VCaP (cell line): ENCODE data around the gene FGF5.

Source experiments
- H3K27ac ChIP-seq: fragments of 450-650 bp; 2 replicates; pipeline ENCODE4 v1.5.1; 2017
- TF ChIP-seq, protein P1 (sequence below): fragments of 450-650 bp; conservative IDR thresholded peaks from 2 replicates; pipeline ENCODE4 v1.5.1; 2017; ENCODE audit warnings: mild to moderate bottlenecking, moderate library complexity

FGF5 gene, protein sequence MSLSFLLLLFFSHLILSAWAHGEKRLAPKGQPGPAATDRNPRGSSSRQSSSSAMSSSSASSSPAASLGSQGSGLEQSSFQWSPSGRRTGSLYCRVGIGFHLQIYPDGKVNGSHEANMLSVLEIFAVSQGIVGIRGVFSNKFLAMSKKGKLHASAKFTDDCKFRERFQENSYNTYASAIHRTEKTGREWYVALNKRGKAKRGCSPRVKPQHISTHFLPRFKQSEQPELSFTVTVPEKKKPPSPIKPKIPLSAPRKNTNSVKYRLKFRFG

DNA sequence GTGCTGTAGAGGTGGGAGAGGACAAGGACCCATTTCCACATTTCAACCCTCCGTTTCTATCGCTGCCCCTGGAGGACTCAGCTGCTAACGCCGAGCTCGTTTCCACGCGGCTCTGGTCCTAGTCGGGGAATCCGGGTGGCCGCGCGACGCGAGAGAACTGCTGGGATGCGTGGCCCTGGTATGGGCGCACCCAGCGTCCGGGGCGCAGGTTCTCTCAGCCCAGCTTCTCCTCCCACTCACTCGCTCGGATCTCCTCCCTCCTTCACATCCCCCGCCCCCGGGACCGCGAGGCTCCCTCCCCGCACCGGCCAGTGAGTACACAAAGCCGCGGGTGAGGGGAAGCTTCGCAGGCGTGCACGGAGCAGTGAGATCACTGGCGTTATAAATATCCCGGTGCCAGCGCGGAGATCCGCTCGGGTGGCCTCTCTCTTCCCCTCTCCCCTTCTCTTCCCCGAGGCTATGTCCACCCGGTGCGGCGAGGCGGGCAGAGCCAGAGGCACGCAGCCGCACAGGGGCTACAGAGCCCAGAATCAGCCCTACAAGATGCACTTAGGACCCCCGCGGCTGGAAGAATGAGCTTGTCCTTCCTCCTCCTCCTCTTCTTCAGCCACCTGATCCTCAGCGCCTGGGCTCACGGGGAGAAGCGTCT lies at the start of gene FGF5:
FGF5 (plus strand) TSS at position 412 of the 649 bp plus-strand sequence; CDS start at position 573, 161 bp downstream.
- TF ChIP-seq, protein P1, sequence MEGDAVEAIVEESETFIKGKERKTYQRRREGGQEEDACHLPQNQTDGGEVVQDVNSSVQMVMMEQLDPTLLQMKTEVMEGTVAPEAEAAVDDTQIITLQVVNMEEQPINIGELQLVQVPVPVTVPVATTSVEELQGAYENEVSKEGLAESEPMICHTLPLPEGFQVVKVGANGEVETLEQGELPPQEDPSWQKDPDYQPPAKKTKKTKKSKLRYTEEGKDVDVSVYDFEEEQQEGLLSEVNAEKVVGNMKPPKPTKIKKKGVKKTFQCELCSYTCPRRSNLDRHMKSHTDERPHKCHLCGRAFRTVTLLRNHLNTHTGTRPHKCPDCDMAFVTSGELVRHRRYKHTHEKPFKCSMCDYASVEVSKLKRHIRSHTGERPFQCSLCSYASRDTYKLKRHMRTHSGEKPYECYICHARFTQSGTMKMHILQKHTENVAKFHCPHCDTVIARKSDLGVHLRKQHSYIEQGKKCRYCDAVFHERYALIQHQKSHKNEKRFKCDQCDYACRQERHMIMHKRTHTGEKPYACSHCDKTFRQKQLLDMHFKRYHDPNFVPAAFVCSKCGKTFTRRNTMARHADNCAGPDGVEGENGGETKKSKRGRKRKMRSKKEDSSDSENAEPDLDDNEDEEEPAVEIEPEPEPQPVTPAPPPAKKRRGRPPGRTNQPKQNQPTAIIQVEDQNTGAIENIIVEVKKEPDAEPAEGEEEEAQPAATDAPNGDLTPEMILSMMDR: no peak
- no peak within 1 kb of the TSS for H3K27ac ChIP-seq

DNA sequence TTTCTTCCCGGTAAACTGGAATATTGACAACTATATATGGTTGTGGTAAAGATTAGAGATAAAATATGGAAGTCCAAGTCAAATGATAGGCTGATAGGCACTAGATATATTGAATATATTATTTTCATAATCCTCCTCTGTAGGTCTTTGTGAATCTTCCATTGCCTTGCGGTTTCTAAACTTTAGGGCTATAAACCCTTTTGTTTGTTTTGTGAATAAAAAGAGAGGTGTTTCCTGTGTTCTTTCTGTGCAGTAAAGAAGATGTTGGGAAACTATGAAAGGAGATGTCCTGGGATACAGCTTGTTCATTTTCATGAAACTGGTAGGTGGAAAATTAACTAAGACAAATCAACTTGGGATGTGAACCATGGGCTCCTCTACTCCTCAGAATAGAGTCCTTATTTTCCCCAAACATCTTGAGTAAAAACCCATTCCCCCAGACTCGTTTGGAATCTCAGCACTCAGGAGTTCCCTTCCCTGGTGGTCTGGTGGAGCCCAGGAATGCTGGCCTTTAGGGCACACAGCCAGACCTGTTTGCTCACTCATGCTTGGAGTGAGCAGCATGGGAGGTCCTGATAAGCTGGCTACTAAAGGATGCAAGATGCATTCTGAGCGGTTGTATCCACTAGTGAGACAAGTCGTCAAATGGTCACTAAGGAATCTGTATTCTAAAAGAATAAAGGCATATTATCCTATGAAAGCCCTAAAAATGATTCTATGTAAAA lies 47.0 kb upstream of the FGF5 start:
- TF ChIP-seq, protein P1: no peak
- H3K27ac ChIP-seq: no peak overlapping the region

DNA sequence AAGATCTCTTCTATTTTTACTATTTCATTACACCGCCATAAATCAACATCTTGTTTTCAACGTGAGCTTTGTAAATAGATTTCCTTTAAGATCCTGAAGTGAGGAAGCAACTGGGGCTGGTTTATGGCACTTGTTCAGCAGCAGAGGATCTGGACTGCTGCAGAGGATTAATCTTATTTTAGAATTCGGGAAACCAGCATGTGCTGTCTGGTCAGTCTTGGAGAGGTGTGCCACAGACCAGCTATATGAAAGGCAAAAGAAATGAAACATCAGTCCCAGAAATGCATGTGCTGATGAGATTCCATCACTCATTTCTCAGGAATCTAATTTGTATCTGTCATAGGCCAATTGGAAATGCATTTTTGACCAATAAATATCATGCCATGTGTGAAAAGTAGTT lies 45.8 kb upstream of the FGF5 start:
- H3K27ac ChIP-seq: no peak overlapping the region
- TF ChIP-seq, protein P1: no peak

DNA sequence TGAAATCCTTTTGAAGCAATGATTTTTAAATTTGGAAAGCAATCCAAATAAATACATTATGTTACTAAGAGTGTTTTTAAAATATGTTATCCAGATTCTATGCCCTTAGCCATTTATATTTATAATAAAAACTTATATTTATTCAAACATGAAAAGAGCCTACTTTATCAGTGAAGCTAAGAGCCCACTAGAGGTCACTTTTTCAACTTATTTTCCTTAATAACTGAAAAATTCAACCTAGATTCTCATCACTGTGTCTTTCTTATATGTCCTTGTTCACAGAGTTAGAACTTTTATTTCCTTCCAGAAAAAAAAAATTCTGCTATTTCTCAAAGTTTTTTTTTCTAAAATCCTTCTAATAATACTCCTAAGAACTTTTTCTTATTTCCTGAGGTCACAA lies 45.3 kb upstream of the FGF5 start:
- H3K27ac ChIP-seq: no peak overlapping the region
- TF ChIP-seq, protein P1: peak; percentile 59

DNA sequence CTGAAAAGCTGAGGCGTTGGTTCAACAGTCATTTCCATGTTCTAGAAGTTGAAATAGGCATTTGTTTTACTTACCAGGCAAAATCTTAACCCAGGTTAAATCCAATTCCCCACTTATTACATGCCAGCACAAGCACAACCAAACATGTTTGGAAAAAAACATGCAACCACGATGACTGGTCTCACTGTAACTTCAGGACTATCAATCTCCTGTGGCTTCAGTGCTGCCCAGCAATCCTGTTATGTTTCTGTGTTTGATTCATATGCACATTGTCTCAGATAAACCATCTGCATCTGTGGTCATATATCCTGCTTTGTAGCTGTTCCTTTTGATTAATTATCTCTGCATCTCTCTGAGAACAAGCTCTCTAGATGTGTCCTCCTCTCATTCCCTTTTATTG lies 40.9 kb upstream of the FGF5 start:
- no peak overlapping the region for H3K27ac ChIP-seq
- TF ChIP-seq, protein P1: no peak

DNA sequence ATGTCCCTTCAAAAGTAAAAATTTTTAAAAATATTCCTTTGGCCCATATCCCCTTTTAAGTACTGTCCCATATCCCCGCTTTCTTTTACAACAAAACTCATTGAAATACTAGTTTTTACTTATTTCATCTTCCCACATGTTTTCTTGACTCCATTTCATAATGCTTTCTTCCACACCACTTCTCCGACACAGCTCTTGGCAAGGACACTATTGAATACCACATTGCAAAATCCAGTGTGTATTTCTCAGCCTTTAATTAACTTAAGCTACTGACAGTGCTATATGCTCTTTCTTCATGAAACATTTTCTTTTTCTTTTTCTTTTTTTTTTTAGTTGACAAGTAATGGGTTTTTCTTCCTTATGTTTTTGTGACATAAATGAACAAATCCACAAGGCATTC lies 40.4 kb upstream of the FGF5 start:
- TF ChIP-seq, protein P1: no peak
- H3K27ac ChIP-seq: no peak overlapping the region

DNA sequence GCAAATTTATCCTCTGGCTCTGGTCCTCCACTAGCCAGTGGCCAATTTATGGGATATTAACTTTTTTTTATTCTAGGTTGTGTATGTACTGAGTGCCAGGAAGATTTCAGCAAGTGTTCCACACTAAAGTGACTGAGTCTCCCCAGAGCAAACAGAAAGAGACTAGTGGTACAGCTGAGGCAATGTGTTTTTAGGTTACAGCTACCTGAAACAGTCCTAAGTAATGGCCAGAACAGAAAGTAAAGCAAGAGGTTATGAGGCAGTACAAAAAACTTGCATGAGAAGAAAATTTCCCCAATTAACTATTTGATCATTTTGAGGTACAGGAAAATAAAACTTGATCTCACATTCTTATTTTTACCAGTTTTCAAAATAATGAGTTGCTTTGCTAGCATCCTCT lies 38.0 kb upstream of the FGF5 start:
- H3K27ac ChIP-seq: no peak overlapping the region
- TF ChIP-seq, protein P1: no peak
